Measurements from ENCODE around the gene VGLL4.

VGLL4 gene

GRCh38 chr3:11562277-11562881 lies 81.3 kb downstream of the VGLL4 start:
- DNase-seq: no peak

- no peak for DNase-seq
Measured at GRCh38 chr3:11560746-11561145, 83.0 kb downstream of the VGLL4 start.

- no peak for DNase-seq
Measured at GRCh38 chr3:11559816-11560633, 83.7 kb downstream of the VGLL4 start.

- no peak for DNase-seq
Measured at GRCh38 chr3:11558918-11559815, 84.5 kb downstream of the VGLL4 start.

GRCh38 chr3:11558411-11558903 lies 85.3 kb downstream of the VGLL4 start:
- DNase-seq: no peak

- DNase-seq: no peak
Measured at GRCh38 chr3:11558002-11558401, 85.7 kb downstream of the VGLL4 start.

- DNase-seq: no peak
Measured at GRCh38 chr3:11556851-11557644, 86.7 kb downstream of the VGLL4 start.

GRCh38 chr3:11555881-11556633 lies 87.7 kb downstream of the VGLL4 start:
- DNase-seq: no peak

GRCh38 chr3:11555211-11555782 lies 88.4 kb downstream of the VGLL4 start:
- DNase-seq: no peak

- no peak for DNase-seq
Measured at GRCh38 chr3:11554666-11555065, 89.0 kb downstream of the VGLL4 start.

GRCh38 chr3:11554236-11554610 lies 89.5 kb downstream of the VGLL4 start:
- no peak for DNase-seq

- DNase-seq: no peak
Measured at GRCh38 chr3:11553436-11554235, 90.1 kb downstream of the VGLL4 start.

GRCh38 chr3:11552289-11553264 lies 91.1 kb downstream of the VGLL4 start:
- DNase-seq: no peak

- DNase-seq: no peak
Measured at GRCh38 chr3:11551036-11551435, 92.7 kb downstream of the VGLL4 start.

- no peak for DNase-seq
Measured at GRCh38 chr3:11549580-11550140, 94.1 kb downstream of the VGLL4 start.

- no peak for DNase-seq
Measured at GRCh38 chr3:11548721-11549131, 95.0 kb downstream of the VGLL4 start.

GRCh38 chr3:11547498-11547897 lies 96.2 kb downstream of the VGLL4 start:
- no peak for DNase-seq

GRCh38 chr3:11546657-11547302 lies 96.9 kb downstream of the VGLL4 start:
- DNase-seq: no peak

Data from NCI-H1048 (cell line).